D341Med (cell line): ENCODE data around the gene ABCC8.

Source experiments
- DNase-seq: peaks from one replicate; pipeline ENCODE4 v3.0.0; 2012; ENCODE audit warnings: low spot score

ABCC8 gene

DNA sequence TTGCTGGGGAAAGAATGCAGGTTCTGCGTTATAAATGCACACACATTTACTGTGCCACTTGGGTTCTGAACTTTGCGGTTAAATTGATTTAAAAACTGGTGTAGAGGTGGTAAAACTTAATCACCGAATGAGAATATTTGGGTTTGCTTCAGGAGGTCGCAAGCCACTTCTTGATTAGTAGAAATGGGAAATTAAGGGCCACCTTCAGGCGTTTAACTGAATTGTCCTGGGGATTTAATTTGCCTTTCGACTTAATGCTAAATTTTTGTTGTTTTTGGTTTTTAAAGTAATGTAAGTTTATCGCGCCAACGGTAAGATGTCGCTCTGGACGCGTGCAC, 125.5 kb downstream of the ABCC8 start:
- no peak for DNase-seq

DNA sequence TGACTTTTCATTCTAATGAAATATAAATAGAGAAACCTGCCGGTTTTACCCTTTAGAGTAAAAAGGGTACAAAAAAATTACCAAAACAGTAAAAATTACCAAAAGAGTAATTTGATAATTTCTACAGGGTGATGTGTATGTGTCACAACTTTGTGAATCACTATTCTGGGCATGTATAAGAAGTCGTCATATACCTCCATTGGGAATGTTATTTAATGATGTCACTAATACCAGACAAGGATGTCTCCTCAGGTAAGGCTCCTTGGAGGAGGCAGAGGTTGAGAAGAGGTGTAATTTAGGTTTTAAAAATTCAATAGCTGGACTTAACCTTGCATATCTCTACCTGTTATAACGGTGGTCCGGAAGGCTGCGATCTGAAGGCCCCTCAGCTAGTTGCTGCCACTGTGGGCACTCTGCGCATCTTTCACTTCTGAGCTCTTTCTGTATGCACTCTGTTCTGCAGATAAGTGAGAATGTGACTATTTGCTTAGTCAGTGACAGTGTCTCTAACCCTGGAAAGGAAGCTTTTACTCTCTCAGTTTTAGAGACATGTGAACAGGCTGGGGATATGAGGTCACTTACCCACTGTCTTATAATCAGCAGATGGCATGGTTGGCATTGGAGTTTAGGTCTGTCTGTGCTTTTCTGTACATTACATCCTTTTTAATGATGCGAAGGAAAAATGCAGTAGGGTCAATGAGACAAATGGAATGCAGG, 126.0 kb downstream of the ABCC8 start:
- no peak for DNase-seq

DNA sequence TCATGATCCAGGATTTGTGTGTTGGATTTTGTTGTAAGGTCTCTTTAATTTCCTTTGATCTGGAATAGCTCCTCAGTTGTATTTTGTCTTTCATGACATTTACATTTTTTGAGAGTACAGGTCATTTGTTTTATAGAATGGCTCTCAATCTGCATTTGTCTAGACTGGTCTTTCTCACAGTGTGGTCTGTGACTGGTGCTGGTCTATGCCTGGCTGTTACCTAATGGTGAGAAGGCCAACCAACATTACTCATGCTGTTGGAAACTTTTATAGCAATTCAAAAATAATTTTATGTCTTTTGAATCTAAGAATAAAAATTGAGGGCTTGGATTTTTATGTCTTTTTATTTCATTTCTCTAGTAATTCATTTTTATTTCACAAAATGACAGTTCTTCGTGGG, 129.0 kb downstream of the ABCC8 start:
- DNase-seq = no peak

DNA sequence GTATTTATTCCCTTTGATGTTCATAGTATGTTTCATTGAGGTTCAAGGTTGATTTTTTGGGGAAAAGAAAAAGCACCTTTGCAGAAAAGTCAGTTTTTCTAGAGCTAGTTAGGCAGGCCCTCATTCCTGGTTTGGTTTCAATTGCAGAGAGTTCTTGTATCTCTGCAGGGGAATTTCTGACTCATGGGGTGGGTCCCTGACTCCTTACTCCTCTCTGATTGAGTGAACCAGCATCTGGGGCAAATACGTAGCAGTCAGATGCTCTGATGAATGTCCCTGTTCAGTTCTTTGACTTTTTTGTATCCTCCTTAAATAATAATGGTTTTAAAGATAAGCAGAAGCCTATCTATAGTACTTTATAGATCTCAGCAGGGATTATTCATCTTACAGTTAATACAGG, 132.7 kb downstream of the ABCC8 start:
- DNase-seq = no peak

DNA sequence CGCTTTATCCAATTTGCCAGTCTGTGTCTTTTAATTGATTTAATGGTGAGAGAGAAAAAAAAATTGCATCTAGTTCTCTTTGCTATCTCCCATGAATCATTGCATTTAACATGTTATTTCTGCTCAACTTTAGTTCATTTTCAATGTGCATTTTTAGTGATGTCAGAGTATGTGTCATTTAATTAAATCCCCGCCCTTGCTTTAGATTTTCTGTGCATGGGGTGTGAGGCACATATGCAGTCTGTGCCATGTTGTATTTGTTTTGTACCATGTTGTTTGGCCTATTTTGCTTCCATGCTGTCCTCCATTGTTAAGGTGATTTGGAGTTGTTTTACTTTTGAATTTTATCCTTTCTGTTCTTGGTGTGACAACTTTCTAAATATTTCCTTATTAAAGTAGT, 133.4 kb downstream of the ABCC8 start:
- DNase-seq = no peak
